Neural progenitor cell (in vitro differentiated cells): ENCODE data around the gene F8A2. TPM values are rescaled to one million over a fixed set of nuclear protein-coding genes. Genes with fewer than 3 reads are reported as not detected.
"Not testable (repeated sequence)": the region's sequence is repeated elsewhere in the genome, so short reads cannot be mapped to it uniquely, and the experiment has no call there.

Source experiments
- DNase-seq: peaks from one replicate; pipeline ENCODE4 v3.0.0-alpha.2; 2016; ENCODE audit warnings: low spot score
- H2AFZ ChIP-seq: fragments of 200-600 bp; sonication (generic); replicated peaks from 2 replicates; pipeline ENCODE4 v1.6.1; 2016; ENCODE audit warnings: antibody characterized with exemption
- H3F3A ChIP-seq: fragments of 200-600 bp; sonication (generic); 2 replicates; pipeline ENCODE4 v1.6.1; 2016; ENCODE audit warnings: antibody characterized with exemption, low read depth
- H3K27ac ChIP-seq: fragments of 200-600 bp; sonication (generic); 2 replicates; pipeline ENCODE4 v1.5.1; 2016; ENCODE audit warnings: mild to moderate bottlenecking
- H3K27me3 ChIP-seq: fragments of 200-600 bp; sonication (generic); 2 replicates; pipeline ENCODE4 v1.6.1; 2016; ENCODE audit warnings: mild to moderate bottlenecking, moderate library complexity
- H3K36me3 ChIP-seq: fragments of 200-600 bp; sonication (generic); 2 replicates; pipeline ENCODE4 v1.5.1; 2016
- H3K4me1 ChIP-seq: fragments of 200-600 bp; sonication (generic); 2 replicates; pipeline ENCODE4 v1.6.1; 2016; ENCODE audit warnings: mixed run types
- H3K4me2 ChIP-seq: fragments of 200-600 bp; sonication (generic); 2 replicates; pipeline ENCODE4 v1.6.1; 2016
- H3K4me3 ChIP-seq: fragments of 200-600 bp; sonication (generic); 2 replicates; pipeline ENCODE4 v1.5.1; 2016
- H3K79me2 ChIP-seq: fragments of 200-600 bp; sonication (generic); 2 replicates; pipeline ENCODE4 v1.6.1; 2016; ENCODE audit warnings: low read depth
- H3K9ac ChIP-seq: fragments of 200-600 bp; sonication (generic); 2 replicates; pipeline ENCODE4 v1.6.1; 2016
- H3K9me3 ChIP-seq: fragments of 200-600 bp; sonication (generic); 2 replicates; pipeline ENCODE4 v1.5.1; 2016; ENCODE audit warnings: low read depth
- H4K20me1 ChIP-seq: fragments of 200-600 bp; sonication (generic); 2 replicates; pipeline ENCODE4 v1.6.1; 2016; ENCODE audit warnings: low read depth
- H3K27ac Mint-ChIP-seq: 3 replicates; pipeline ENCODE4 v1.8.0; 2021; ENCODE audit warnings: mixed read lengths
- H3K27me3 Mint-ChIP-seq: 2 replicates; pipeline ENCODE4 v1.8.0; 2022; ENCODE audit warnings: low read depth, mild to moderate bottlenecking, inconsistent platforms, moderate library complexity, mixed read lengths; ENCODE audit not compliant: insufficient read depth
- H3K36me3 Mint-ChIP-seq: 3 replicates; pipeline ENCODE4 v1.8.0; 2021; ENCODE audit warnings: mixed read lengths
- H3K4me1 Mint-ChIP-seq: 3 replicates; pipeline ENCODE4 v1.8.0; 2021; ENCODE audit warnings: mixed read lengths
- H3K4me3 Mint-ChIP-seq: 3 replicates; pipeline ENCODE4 v1.8.0; 2021; ENCODE audit warnings: mild to moderate bottlenecking, moderate library complexity, mixed read lengths
- H3K9me3 Mint-ChIP-seq: 3 replicates; pipeline ENCODE4 v1.8.0; 2020; ENCODE audit warnings: mixed read lengths
- CTCF ChIP-seq: fragments of 200-600 bp; sonication (generic); IDR thresholded peaks from 2 replicates; pipeline ENCODE4 v1.5.1; 2017; ENCODE audit warnings: antibody characterized with exemption, mild to moderate bottlenecking
- EZH2 ChIP-seq: fragments of 200-600 bp; sonication (generic); IDR thresholded peaks from 2 replicates; pipeline ENCODE4 v1.6.1; 2017; ENCODE audit warnings: antibody characterized with exemption, mild to moderate bottlenecking, moderate library complexity
- EZH2phosphoT487 ChIP-seq: fragments of 200-600 bp; sonication (generic); IDR thresholded peaks from 2 replicates; pipeline ENCODE4 v1.6.1; 2017; ENCODE audit warnings: antibody characterized with exemption
- total RNA-seq: library from RNA; depleted of rRNA; stranded (reverse); fragments of >200 nt; gene quantifications from 2 replicates; pipeline ENCODE4 v1.2.3, GENCODE V29; 2015; ENCODE audit warnings: low replicate concordance

F8A2 gene
- not detected in 2 replicates for total RNA-seq

DNA sequence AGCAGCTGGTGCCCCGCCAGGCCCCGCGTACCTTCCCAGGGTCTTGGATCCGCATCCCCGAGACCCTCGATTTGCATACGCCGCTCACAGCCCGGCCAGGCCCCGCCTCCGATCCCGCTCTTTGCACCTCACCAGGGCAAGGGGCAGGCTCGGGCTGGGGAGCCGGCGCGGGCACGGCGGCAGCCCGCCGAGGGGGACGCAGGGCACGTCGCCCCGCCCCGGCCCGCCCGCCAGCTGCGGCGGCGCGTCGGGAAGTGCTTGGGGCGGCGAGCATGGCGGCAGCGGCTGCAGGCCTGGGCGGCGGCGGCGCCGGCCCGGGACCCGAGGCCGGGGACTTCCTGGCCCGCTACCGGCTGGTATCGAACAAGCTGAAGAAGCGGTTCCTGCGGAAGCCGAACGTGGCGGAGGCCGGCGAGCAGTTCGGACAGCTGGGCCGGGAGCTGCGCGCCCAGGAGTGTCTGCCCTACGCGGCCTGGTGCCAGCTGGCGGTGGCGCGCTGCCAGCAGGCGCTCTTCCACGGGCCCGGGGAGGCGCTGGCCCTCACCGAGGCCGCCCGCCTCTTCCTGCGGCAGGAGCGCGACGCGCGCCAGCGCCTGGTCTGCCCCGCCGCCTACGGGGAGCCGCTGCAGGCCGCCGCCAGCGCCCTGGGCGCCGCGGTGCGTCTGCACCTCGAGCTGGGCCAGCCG lies at the start of gene F8A2:
F8A2 (plus strand) TSS at position 253 of the 686 bp plus-strand sequence; CDS start at position 273, 20 bp downstream.
- not testable (repeated sequence) for H3K36me3 ChIP-seq, H3K27ac ChIP-seq, H3K4me2 ChIP-seq, H3K27ac Mint-ChIP-seq, H3K9me3 ChIP-seq, H3K79me2 ChIP-seq, H2AFZ ChIP-seq, H3K9ac ChIP-seq, H3K4me3 Mint-ChIP-seq, H4K20me1 ChIP-seq, H3K27me3 ChIP-seq, H3K4me1 Mint-ChIP-seq, DNase-seq, H3K4me3 ChIP-seq, H3F3A ChIP-seq, H3K4me1 ChIP-seq, H3K36me3 Mint-ChIP-seq, H3K27me3 Mint-ChIP-seq, H3K9me3 Mint-ChIP-seq

- no peaks in the 10 kb centered on the region for H3K9me3 ChIP-seq
- Mint-ChIP-seq H3K27me3 (no peaks in the 10 kb centered on the region), H3K36me3 (no peaks in the 10 kb centered on the region), H3K4me1 (no peaks in the 10 kb centered on the region), H3K4me3 (no peak overlapping the region), H3K9me3 (no peaks in the 10 kb centered on the region), H3K27ac (no peak overlapping the region)
- no peak for DNase-seq
- H3F3A ChIP-seq, result no peaks in the 10 kb centered on the region
- no peak for TF ChIP-seq CTCF
- TF ChIP-seq EZH2, result no peak
- no peak for TF ChIP-seq EZH2phosphoT487
- H3K4me2 ChIP-seq, result no peak overlapping the region
- H3K9ac ChIP-seq, result no peak overlapping the region
- no peaks in the 10 kb centered on the region for H3K36me3 ChIP-seq
- no peak overlapping the region for H3K27ac ChIP-seq
- no peaks in the 10 kb centered on the region for H3K79me2 ChIP-seq
- no peaks in the 10 kb centered on the region for H3K4me1 ChIP-seq
- no peaks in the 10 kb centered on the region for H3K27me3 ChIP-seq
- H2AFZ ChIP-seq, result no peak overlapping the region
- no peak overlapping the region for H3K4me3 ChIP-seq
- no peaks in the 10 kb centered on the region for H4K20me1 ChIP-seq
Observed at GRCh38 chrX:155333544-155334100, 48.3 kb upstream of the F8A2 start.

DNA sequence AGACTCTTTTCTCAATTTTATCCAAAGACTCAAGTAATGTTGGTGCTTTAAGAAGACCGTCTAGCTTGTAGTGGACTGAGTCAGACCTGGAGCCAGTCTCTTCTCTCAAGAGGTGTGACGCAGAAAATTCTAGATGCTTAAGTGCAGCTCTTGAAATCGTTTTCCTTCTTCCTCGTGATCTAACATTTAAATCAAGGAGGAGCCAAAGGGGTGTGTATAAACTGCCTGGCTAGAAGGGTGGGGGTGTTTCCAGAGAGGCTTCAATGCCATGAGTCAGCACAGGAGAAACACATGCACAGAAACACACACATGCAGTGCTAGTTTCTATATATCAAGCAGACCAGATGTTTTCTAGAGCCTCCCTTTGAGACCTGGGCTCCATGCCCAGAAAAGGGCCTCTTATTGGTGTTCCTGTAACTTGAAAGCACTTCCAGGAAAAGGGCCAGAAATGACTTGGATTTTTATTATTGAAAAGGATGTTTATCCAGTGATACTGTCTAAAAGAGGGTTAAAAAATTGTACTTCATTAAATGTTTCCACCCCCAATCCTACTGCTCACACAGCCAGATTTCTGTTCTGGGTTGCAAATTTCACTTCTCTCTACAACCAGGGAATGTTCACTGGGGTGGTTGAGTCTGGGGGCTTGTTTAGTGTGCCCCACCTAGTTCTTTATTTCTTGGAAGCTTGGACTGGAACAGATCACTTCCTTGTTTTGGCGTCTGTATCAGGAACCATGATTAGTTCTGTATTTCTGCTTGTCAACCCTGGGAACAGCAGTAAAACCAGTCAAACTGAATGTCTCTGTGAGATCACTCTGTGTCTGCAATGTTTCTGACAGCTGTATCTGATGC lies 47.2 kb upstream of the F8A2 start, which contains the start of gene CLIC2:
CLIC2 (minus strand) TSS at position 129 of the 851 bp plus-strand sequence. CDS start 187 bp downstream, outside the sequence.
- Histone ChIP-seq H2AFZ (no peak within 1 kb of the TSS), H3K27me3 (no peaks in the 10 kb centered on the region), H3K4me2 (no peak within 1 kb of the TSS), H3K4me1 (no peaks in the 10 kb centered on the region), H3K9me3 (no peaks in the 10 kb centered on the region), H3K9ac (no peak within 1 kb of the TSS), H4K20me1 (no peaks in the 10 kb centered on the region), H3K36me3 (no peaks in the 10 kb centered on the region), H3F3A (no peaks in the 10 kb centered on the region), H3K4me3 (no peak within 1 kb of the TSS), H3K79me2 (no peaks in the 10 kb centered on the region), H3K27ac (no peak within 1 kb of the TSS)
- Mint-ChIP-seq H3K27ac (no peak within 1 kb of the TSS), H3K36me3 (no peaks in the 10 kb centered on the region), H3K4me1 (no peaks in the 10 kb centered on the region), H3K9me3 (no peaks in the 10 kb centered on the region), H3K4me3 (no peak within 1 kb of the TSS), H3K27me3 (no peaks in the 10 kb centered on the region)
- DNase-seq, result no peak
- no peak for TF ChIP-seq EZH2phosphoT487
- no peak for TF ChIP-seq CTCF
- no peak for TF ChIP-seq EZH2

- H3K36me3 ChIP-seq, H3K27ac ChIP-seq, H3K27me3 ChIP-seq, H3K4me3 Mint-ChIP-seq, DNase-seq, H3K9me3 Mint-ChIP-seq, H3K9me3 ChIP-seq, H2AFZ ChIP-seq, H3F3A ChIP-seq, H3K9ac ChIP-seq, H3K27ac Mint-ChIP-seq, H3K4me2 ChIP-seq, H3K36me3 Mint-ChIP-seq, H3K27me3 Mint-ChIP-seq, H4K20me1 ChIP-seq, H3K4me3 ChIP-seq, H3K4me1 Mint-ChIP-seq, H3K4me1 ChIP-seq, H3K79me2 ChIP-seq: not testable (repeated sequence)
Observed at GRCh38 chrX:155335337-155335712, 46.6 kb upstream of the F8A2 start.

GRCh38 chrX:155345689-155346088 lies 36.2 kb upstream of the F8A2 start:
- not testable (repeated sequence) for H3K79me2 ChIP-seq, H3K4me1 Mint-ChIP-seq, H3K4me3 ChIP-seq, H3K27ac Mint-ChIP-seq, H2AFZ ChIP-seq, H3K9me3 ChIP-seq, H3K4me3 Mint-ChIP-seq, H3K4me2 ChIP-seq, DNase-seq, H3K27me3 ChIP-seq, H3K36me3 ChIP-seq, H3K27me3 Mint-ChIP-seq, H3K4me1 ChIP-seq, H3K9me3 Mint-ChIP-seq, H3K9ac ChIP-seq, H3K36me3 Mint-ChIP-seq, H3F3A ChIP-seq, H4K20me1 ChIP-seq, H3K27ac ChIP-seq

DNA sequence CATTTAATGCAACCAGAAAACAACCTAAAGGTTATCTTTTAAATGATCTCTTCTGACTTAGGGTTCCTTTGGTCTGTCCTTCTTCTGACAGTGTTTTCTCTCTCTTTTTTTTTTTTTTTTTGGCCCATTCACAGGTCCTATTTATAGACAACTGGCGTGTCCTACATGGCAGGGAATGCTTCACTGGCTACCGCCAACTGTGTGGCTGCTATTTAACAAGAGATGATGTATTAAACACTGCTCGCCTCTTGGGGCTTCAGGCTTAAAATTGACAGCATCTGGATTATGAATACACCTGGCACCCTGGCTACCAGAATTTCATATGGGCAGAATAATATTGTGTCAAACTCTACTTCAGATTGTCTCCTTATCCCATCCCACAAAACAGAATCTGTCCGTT lies 32.4 kb upstream of the F8A2 start:
- not testable (repeated sequence) for H3K4me3 Mint-ChIP-seq, H3K9me3 Mint-ChIP-seq, H3K27ac ChIP-seq

More for the DNA sequence above, 32.4 kb upstream of the F8A2 start:
- not testable (repeated sequence) for H2AFZ ChIP-seq, H3K27ac Mint-ChIP-seq, H3K9ac ChIP-seq, H4K20me1 ChIP-seq, H3K4me2 ChIP-seq, H3K4me1 Mint-ChIP-seq, H3K27me3 ChIP-seq, H3K4me3 ChIP-seq, DNase-seq, H3K9me3 ChIP-seq, H3K36me3 Mint-ChIP-seq, H3K79me2 ChIP-seq, H3F3A ChIP-seq, H3K4me1 ChIP-seq, H3K27me3 Mint-ChIP-seq, H3K36me3 ChIP-seq
